ENCODE measurements around the gene ARHGAP4. TPM values are rescaled to one million over a fixed set of nuclear protein-coding genes. Genes with fewer than 3 reads are reported as not detected.

The ARHGAP4 gene
- polyA plus RNA-seq, 3 donors, result 23.5 to 25.8 (median 23.5) TPM

DNA sequence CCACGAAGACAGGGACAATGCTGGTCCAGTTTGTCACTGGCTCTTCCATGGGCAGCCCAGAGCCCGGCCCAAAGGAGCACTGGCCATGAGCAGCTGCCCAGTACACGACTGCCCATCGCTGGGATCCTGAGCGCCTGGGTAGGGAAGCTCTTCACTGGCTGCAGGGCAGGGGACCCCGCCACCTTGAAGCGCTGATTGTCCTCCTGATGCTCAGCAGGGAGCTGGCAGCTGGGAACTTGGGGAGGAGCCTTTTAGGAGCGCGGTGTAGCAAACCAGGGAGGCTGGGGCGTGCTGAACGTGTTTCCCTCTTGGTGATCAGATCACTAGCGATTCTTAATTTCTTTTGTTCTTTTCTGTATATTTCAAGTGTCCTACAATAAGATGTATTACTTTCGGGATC lies 41.9 kb downstream of the ARHGAP4 start:
- DNase-seq (ENCODE audit: low read depth in 3 of 3, low spot score in 2 of 3), result no peak

DNA sequence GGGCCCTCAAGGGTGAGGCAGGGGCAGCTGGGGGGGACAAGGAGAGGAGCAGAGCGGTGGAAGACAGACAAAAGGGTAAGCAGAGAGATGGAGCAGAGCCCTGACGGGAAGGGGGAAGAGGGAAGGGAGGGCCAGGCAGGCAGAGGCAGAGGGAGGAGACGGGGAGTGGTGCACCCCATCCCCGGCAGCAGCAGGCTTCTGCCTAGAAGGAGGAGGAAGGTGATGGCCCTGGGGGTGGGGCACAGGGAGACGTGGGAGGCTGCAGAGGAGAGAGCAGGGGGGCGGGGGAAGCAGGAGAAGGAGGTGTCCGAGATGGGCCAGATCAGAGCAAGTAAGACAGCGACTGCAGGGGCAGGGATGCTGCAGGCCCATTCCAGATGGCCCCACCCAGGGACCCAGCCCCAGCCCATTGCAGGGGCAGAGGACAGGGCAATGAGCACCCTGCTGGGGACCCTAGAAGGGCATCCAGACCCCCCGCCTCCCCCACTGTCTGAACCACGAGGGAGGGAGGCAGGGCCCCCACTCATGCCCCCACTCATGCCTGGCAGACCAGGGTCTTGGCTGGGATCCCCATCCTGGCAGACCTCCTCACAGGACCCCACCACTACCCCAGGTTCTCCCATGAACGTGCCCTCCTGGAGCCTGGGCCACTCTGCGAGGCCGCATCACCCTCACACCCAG lies 42.8 kb downstream of the ARHGAP4 start:
- DNase-seq (ENCODE audit: low read depth in 3 of 3, low spot score in 2 of 3), result no peak

DNA sequence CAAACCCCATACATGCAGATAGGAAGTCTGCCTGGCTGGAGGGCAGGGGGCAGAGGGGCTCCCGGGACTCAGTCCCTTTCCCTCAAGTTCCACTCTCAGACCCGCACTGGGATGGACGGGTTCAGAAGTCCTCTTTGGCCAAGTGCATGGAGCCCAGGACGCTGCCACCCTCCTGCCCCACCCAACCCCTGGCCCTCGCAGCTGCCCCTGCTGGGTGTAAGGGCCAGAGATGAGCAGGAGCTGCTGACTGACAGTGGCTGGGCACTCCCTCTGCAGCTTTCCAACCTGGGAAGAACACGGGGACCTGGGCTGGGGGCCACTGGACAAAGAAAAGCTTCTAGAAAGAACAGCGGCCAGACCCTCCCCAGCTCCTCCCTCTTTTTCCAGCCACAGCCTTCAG lies 43.5 kb downstream of the ARHGAP4 start:
- no peak for DNase-seq (ENCODE audit: low read depth in 3 of 3, low spot score in 2 of 3)

GRCh38 chrX:153882086-153882498 lies 44.0 kb downstream of the ARHGAP4 start:
- DNase-seq (ENCODE audit: low read depth in 3 of 3, low spot score in 2 of 3), result no peak

DNA sequence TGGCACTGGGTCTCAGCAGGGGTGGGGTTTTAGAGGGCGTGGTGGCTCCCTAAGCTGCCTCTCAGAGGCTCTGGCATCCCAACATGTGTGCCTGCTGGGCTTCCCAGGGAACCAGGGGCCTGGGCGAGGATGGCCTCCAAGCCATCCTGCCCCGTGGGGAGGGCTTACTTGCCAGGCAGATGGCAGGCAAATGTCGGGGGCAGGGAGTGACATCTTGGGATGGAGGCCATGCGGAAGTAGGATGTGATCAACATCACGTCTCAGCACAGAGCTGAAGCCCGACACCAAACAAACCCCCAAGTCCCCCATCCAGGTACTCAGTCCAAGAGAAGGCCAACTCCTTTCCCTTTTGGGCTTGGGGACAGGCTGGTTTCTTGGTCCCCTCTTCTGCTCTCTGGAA lies 44.8 kb downstream of the ARHGAP4 start:
- DNase-seq (ENCODE audit: low read depth in 3 of 3, low spot score in 2 of 3), result no peak

GRCh38 chrX:153880440-153880815 lies 45.6 kb downstream of the ARHGAP4 start:
- DNase-seq (ENCODE audit: low read depth in 3 of 3, low spot score in 2 of 3), result no peak

DNA sequence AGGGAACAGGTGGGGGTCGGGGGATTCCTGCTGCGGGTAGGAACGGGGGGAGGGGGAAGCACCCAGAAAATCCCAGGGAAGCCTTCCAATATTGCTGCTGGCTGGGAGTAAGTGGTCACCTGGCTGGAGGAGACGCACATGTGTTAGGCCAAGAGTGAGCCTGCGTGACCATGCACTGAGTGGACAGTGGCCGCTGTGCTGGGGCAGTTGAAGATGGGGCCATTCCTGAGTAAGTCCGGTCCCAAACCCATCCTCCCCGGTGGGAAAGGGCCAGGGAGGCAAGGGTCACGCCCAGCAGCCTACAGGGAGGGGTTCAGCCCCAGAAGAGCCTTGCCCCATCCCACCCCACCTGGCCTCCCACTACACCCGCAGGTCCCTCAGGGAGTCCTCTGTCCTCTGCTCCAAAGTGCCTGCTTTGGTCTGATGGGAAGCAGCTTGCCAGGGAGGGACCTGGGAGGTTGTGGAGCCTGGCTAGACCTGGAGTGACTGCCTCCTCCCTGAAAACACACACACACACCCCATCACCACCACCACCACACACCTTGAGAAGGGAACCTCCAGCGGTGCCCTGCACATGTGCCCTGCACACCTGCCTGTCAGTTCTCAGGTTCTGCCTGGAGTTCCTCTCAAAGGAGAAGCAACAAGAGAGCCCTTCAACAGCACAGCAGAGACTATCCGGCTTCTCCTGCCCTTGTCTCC lies 46.2 kb downstream of the ARHGAP4 start:
- no peak for DNase-seq (ENCODE audit: low read depth in 3 of 3, low spot score in 2 of 3)

- no peak for DNase-seq (ENCODE audit: low read depth in 3 of 3, low spot score in 2 of 3)
These were observed 47.0 kb downstream of the ARHGAP4 start for GRCh38 chrX:153878969-153879653.

DNA sequence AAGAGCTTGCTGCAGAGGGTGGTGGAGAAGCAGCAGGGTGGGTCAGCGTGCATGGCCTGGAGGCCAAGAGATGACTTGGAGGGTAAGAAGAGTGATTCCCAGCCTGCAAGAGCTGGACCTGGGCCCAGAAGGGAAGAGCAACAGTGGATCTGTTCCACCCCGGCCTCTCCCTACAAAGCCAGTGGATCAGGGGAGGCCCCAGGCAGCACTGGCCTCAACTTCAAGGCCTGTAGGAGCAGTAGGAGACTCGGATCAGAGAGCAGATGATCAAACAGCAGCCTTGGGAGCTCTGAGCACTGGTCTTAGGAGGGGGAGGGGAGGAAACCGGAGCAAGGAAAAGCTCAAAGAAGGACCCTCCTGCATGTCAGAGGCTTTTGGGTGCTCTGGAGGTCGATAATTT lies 47.7 kb downstream of the ARHGAP4 start:
- no peak for DNase-seq (ENCODE audit: low read depth in 3 of 3, low spot score in 2 of 3)

DNA sequence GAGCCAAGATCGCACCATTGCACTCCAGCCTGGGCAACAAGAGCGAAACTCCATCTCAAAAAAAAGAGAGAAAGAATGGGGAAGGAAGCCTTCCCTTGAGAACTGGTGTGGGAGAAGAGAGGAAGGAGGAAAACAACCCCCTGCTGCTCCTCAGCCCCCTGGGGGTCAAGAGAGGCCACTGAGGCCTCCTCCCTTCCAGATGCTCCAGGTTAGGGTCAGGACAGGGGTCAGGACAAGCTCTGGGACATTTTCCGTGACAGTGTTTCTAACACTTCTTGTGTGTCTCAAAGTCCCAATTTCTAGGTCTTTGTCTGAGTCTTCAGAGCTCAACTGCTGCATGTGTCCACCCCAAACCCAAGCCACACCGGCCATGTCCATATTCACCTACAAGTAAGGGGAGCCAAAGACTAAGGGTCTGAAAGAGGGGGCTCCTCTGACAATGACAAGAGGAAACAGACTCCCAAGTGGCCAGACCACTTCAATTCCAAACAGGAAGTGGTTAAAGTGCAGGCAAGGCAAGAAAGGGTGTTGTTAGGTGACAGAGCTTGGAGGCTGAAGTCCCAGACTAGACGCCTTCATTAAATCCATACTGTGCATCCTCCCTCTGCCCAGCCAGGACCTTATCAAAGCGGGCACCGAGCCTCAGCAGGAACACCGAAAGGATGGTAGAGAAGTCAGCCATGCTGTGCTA lies 48.3 kb downstream of the ARHGAP4 start:
- no peak for DNase-seq (ENCODE audit: low read depth in 3 of 3, low spot score in 2 of 3)

- DNase-seq (ENCODE audit: low read depth in 3 of 3, low spot score in 2 of 3), result no peak
These were observed 50.0 kb downstream of the ARHGAP4 start for GRCh38 chrX:153876112-153876491.

- DNase-seq (ENCODE audit: low read depth in 3 of 3, low spot score in 2 of 3), result peak in 1 of 3 donors; percentile 23
These were observed 50.5 kb downstream of the ARHGAP4 start for GRCh38 chrX:153875391-153876111.

GRCh38 chrX:153874366-153875125 lies 51.5 kb downstream of the ARHGAP4 start:
- no peak for DNase-seq (ENCODE audit: low read depth in 3 of 3, low spot score in 2 of 3)

- no peak for DNase-seq (ENCODE audit: low read depth in 3 of 3, low spot score in 2 of 3)
These were observed 52.0 kb downstream of the ARHGAP4 start for GRCh38 chrX:153874085-153874365.

DNA sequence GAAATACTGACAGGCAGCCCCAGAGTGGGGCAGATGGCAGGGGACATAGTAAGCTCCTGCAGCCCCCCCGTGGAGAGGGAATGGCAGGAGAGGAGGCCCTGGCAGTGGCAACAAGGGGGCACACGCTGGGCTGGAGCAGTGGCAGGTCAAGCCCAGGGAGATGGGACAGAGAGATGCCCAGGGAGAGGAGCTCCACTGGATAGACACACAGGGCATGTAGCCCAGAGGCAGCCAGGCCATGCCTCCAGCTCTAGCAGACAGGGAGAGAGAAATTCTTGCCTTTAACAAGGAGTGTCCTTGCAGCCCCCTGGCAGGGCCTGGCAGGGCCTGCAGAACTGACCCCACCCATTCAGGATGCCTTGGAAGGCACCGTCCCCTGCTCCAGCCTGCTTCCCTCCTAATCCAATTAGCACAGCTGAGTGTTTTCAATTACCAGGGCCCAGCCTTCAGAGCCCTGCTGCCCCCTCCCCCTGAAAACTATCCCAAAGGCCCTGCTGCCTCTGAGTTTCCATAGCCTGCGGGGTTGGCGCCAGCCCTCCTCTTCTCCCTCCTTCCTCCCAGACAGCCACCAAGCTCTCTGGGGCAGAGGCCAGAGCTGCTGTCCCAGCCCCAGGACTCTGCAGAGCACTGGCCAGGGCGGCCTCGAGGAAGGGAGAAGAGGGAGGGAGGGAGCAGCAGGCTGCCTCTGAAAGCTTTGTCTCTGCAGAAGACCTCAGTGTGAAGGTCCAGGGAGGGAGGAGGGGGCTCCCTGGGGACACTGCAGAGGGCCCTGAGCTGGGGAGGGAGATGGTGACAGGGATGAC lies 52.6 kb downstream of the ARHGAP4 start:
- no peak for DNase-seq (ENCODE audit: low read depth in 3 of 3, low spot score in 2 of 3)

- DNase-seq (ENCODE audit: low read depth in 3 of 3, low spot score in 2 of 3), result no peak
These were observed 53.9 kb downstream of the ARHGAP4 start for GRCh38 chrX:153871946-153872878.

- no peak for DNase-seq (ENCODE audit: low read depth in 3 of 3, low spot score in 2 of 3)
These were observed 54.6 kb downstream of the ARHGAP4 start for GRCh38 chrX:153871451-153871850.

DNA sequence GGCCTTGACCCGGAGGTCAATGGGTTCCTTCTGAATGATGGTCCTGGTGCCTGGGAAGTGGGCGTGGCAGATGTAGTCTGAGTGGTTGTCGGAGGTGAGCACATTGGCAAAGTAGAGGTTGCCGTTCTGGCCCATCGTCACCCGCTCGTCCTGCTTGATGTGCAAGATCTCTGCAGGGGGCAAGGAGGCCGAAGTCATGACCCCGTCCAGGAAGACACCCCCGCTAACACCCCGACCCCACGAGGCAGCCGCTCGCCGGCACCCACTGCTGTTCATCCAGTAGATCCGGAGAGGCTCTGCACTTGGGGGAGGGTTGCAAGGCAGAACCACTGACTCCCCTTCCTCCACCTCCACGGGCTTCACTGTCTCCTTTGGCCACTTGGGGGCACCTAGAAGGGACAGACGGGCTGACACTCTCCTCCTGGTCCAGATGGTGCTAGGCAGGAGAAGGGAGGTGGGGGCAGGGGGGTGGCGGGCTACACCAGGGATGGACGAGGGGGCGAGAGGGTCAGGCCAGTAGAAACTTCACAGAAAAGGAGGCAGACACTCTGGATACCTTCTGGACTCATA lies 55.2 kb downstream of the ARHGAP4 start:
- no peak for DNase-seq (ENCODE audit: low read depth in 3 of 3, low spot score in 2 of 3)

Measured in right renal cortex interstitium (tissue), 3 donors.